HG03039 (cell line): ENCODE measurements around the gene NRBP1.

Source experiments
- ATAC-seq: cut with Tn5 transposase; IDR thresholded peaks from one replicate; pipeline ENCODE4 v1.9.1; 2021; ENCODE audit warnings: mild to moderate bottlenecking, moderate library complexity; ENCODE audit not compliant: unreplicated experiment

The NRBP1 gene

GRCh38 chr2:27428213-27428977 lies at the start of gene NRBP1:
Gene NRBP1 (plus strand): TSS chr2:27428631. CDS start chr2:27433274, 4,643 bp downstream.
- peak; percentile 80 for ATAC-seq

GRCh38 chr2:27378809-27379290 lies 49.6 kb upstream of the NRBP1 start:
- ATAC-seq = no peak

- ATAC-seq = no peak
Measured at GRCh38 chr2:27379383-27379835, 49.0 kb upstream of the NRBP1 start.

GRCh38 chr2:27379836-27380625 lies 48.4 kb upstream of the NRBP1 start:
- no peak for ATAC-seq

GRCh38 chr2:27380626-27381545 lies 47.5 kb upstream of the NRBP1 start, which contains the start of gene ZNF513:
Gene ZNF513 (minus strand): TSS chr2:27380734. CDS start chr2:27380526, 208 bp downstream.
- peak; percentile 71 for ATAC-seq

GRCh38 chr2:27381577-27382181 lies 46.8 kb upstream of the NRBP1 start:
- ATAC-seq = no peak

- no peak for ATAC-seq
Measured at GRCh38 chr2:27390822-27391679, 37.4 kb upstream of the NRBP1 start.

GRCh38 chr2:27393225-27393624 lies 35.2 kb upstream of the NRBP1 start:
- no peak for ATAC-seq

- no peak for ATAC-seq
Measured at GRCh38 chr2:27398962-27399361, 29.5 kb upstream of the NRBP1 start.

- ATAC-seq = no peak
Measured at GRCh38 chr2:27400348-27401135, 27.9 kb upstream of the NRBP1 start.

- ATAC-seq = no peak
Measured at GRCh38 chr2:27407798-27408491, 20.5 kb upstream of the NRBP1 start.

- ATAC-seq = peak; percentile 27
Measured at GRCh38 chr2:27408601-27409320, 19.7 kb upstream of the NRBP1 start.

GRCh38 chr2:27409321-27410073 lies 18.9 kb upstream of the NRBP1 start, which contains the start of gene PPM1G:
Gene PPM1G (minus strand): TSS chr2:27409591. CDS start chr2:27409422, 169 bp downstream.
- ATAC-seq = peak; percentile 85

- no peak for ATAC-seq
Measured at GRCh38 chr2:27412419-27413152, 15.8 kb upstream of the NRBP1 start.

GRCh38 chr2:27416151-27416550 lies 12.3 kb upstream of the NRBP1 start:
- no peak for ATAC-seq

GRCh38 chr2:27420996-27421395 lies 7.4 kb upstream of the NRBP1 start:
- ATAC-seq = no peak
